HEK293 (cell line): ENCODE data around the gene ATF6B.

Experiments used
- HOXD13 ChIP-seq: sonication (generic); formaldehyde crosslinking; IDR thresholded peaks from 2 replicates; pipeline ENCODE4 v1.8.0; 2022; ENCODE audit warnings: missing genetic modification reagents, borderline replicate concordance
- MEIS1 ChIP-seq: sonication (generic); formaldehyde crosslinking; IDR thresholded peaks from 2 replicates; pipeline ENCODE4 v1.8.1; 2022; ENCODE audit warnings: missing genetic modification reagents, mild to moderate bottlenecking, borderline replicate concordance
- PBX3 ChIP-seq: sonication (generic); formaldehyde crosslinking; IDR thresholded peaks from 2 replicates; pipeline ENCODE4 v1.8.1; 2022; ENCODE audit warnings: mild to moderate bottlenecking, moderate library complexity, missing genetic modification reagents
- PRDM4 ChIP-seq: fragments of 450-650 bp; formaldehyde crosslinking; IDR thresholded peaks from 2 replicates; pipeline ENCODE4 v1.5.1; 2017; ENCODE audit warnings: missing biosample characterization, missing genetic modification characterization
- REST ChIP-seq: fragments of 450-650 bp; formaldehyde crosslinking; IDR thresholded peaks from 2 replicates; pipeline ENCODE4 v1.5.1; 2016; ENCODE audit warnings: missing biosample characterization, missing genetic modification characterization
- TSHZ1 ChIP-seq: fragments of 450-650 bp; formaldehyde crosslinking; IDR thresholded peaks from 2 replicates; pipeline ENCODE4 v1.5.1; 2016; ENCODE audit warnings: missing biosample characterization, missing genetic modification characterization, borderline replicate concordance
- ZBTB10 ChIP-seq: fragments of 450-650 bp; formaldehyde crosslinking; IDR thresholded peaks from 2 replicates; pipeline ENCODE4 v1.5.1; 2016; ENCODE audit warnings: missing biosample characterization, missing genetic modification characterization
- ZBTB48 ChIP-seq: fragments of 450-650 bp; formaldehyde crosslinking; IDR thresholded peaks from 2 replicates; pipeline ENCODE4 v1.5.1; 2016; ENCODE audit warnings: missing biosample characterization, missing genetic modification characterization
- ZEB2 ChIP-seq: fragments of 450-650 bp; formaldehyde crosslinking; IDR thresholded peaks from 2 replicates; pipeline ENCODE4 v1.5.1; 2016; ENCODE audit warnings: missing biosample characterization, missing genetic modification characterization
- ZNF10 ChIP-seq: fragments of 450-650 bp; formaldehyde crosslinking; IDR thresholded peaks from 2 replicates; pipeline ENCODE4 v1.5.1; 2017; ENCODE audit warnings: missing biosample characterization, missing genetic modification characterization
- ZNF114 ChIP-seq: fragments of 450-650 bp; formaldehyde crosslinking; IDR thresholded peaks from 2 replicates; pipeline ENCODE4 v1.5.0; 2017; ENCODE audit warnings: missing biosample characterization, missing genetic modification characterization
- ZNF280D ChIP-seq: fragments of 450-650 bp; formaldehyde crosslinking; IDR thresholded peaks from 2 replicates; pipeline ENCODE4 v1.5.1; 2016; ENCODE audit warnings: missing biosample characterization, missing genetic modification characterization
- ZNF302 ChIP-seq: fragments of 450-650 bp; formaldehyde crosslinking; IDR thresholded peaks from 2 replicates; pipeline ENCODE4 v1.5.1; 2016; ENCODE audit warnings: missing biosample characterization, missing genetic modification characterization, low read depth
- ZNF324 ChIP-seq: fragments of 450-650 bp; formaldehyde crosslinking; IDR thresholded peaks from 2 replicates; pipeline ENCODE4 v1.5.1; 2016; ENCODE audit warnings: missing biosample characterization, missing genetic modification characterization
- ZNF350 ChIP-seq: fragments of 450-650 bp; formaldehyde crosslinking; IDR thresholded peaks from 2 replicates; pipeline ENCODE4 v1.5.0; 2017; ENCODE audit warnings: missing biosample characterization, mild to moderate bottlenecking, missing genetic modification characterization
- ZNF529 ChIP-seq: fragments of 450-650 bp; formaldehyde crosslinking; IDR thresholded peaks from 2 replicates; pipeline ENCODE4 v1.5.1; 2017; ENCODE audit warnings: missing genetic modification characterization, missing biosample characterization; ENCODE audit not compliant: insufficient replicate concordance
- ZNF560 ChIP-seq: fragments of 450-650 bp; formaldehyde crosslinking; IDR thresholded peaks from 2 replicates; pipeline ENCODE4 v1.5.1; 2017; ENCODE audit warnings: missing biosample characterization, missing genetic modification characterization, borderline replicate concordance
- ZNF623 ChIP-seq: fragments of 450-650 bp; formaldehyde crosslinking; IDR thresholded peaks from 2 replicates; pipeline ENCODE4 v1.5.1; 2016; ENCODE audit warnings: missing biosample characterization, missing genetic modification characterization
- ZNF658 ChIP-seq: fragments of 450-650 bp; formaldehyde crosslinking; IDR thresholded peaks from 2 replicates; pipeline ENCODE4; 2016; ENCODE audit warnings: missing biosample characterization, missing genetic modification characterization
- ZNF660 ChIP-seq: fragments of 450-650 bp; IDR thresholded peaks from 2 replicates; pipeline ENCODE4 v1.5.1; 2018; ENCODE audit warnings: missing biosample characterization, mild to moderate bottlenecking, missing genetic modification characterization
- ZNF664 ChIP-seq: fragments of 450-650 bp; formaldehyde crosslinking; IDR thresholded peaks from 2 replicates; pipeline ENCODE4 v1.5.1; 2016; ENCODE audit warnings: missing biosample characterization, missing genetic modification characterization
- ZNF707 ChIP-seq: fragments of 450-650 bp; formaldehyde crosslinking; IDR thresholded peaks from 2 replicates; pipeline ENCODE4 v1.5.1; 2016; ENCODE audit warnings: missing biosample characterization, missing genetic modification characterization

The ATF6B gene

GRCh38 chr6:32152769-32153563 lies 24.9 kb upstream of the ATF6B start (continued):
- TF ChIP-seq ZNF350 (no peak), ZNF114 (tag by site-specific recombination) (no peak), ZNF529 (tag by site-specific recombination) (no peak), ZNF658 (tag by site-specific recombination) (no peak), PRDM4 (tag by site-specific recombination) (no peak), ZNF707 (no peak), ZNF660 (tag by site-specific recombination) (peak; percentile 31; the same call in 1 of the 2 replicates), MEIS1 (CRISPR knock-in tag) (no peak), ZBTB10 (tag by site-specific recombination) (peak; percentile 54; the same call in 1 of the 2 replicates), ZNF623 (tag by site-specific recombination) (no peak), ZNF664 (no peak), ZNF302 (tag by site-specific recombination) (no peak), TSHZ1 (no peak), ZNF560 (tag by site-specific recombination) (no peak), PBX3 (CRISPR knock-in tag) (no peak; the same call in 1 of the 2 replicates), ZBTB48 (tag by site-specific recombination) (peak; percentile 96), ZNF10 (tag by site-specific recombination) (no peak), ZEB2 (peak; percentile 42; the same call in 1 of the 2 replicates), ZNF324 (tag by site-specific recombination) (no peak), REST (no peak), ZNF280D (no peak), HOXD13 (peak; percentile 52; the same call in 1 of the 2 replicates)
